HEK293 (cell line): ENCODE data around the gene SEPTIN5.

Source experiments
- CTCF ChIA-PET: fragments of 350-600 bp; formaldehyde crosslinking; extraction: SDS; loops from one replicate; lab custom pipeline; 2021; ENCODE audit warnings: antibody characterized with exemption; lab: Yijun Ruan, JAX
- POLR2A ChIA-PET: fragments of 300-600 bp; formaldehyde crosslinking; extraction: SDS; loops from one replicate; lab custom pipeline; 2020; ENCODE audit warnings: antibody characterized with exemption, inconsistent platforms; lab: Yijun Ruan, JAX
- H3K27ac ChIP-seq: fragments of 200-500 bp; sonication (Bioruptor generic); 2 replicates; pipeline ENCODE4 v1.5.1; 2014; ENCODE audit warnings: low read depth, low read length, control low read depth, inconsistent platforms; ENCODE audit errors: extremely low read depth
- H3K36me3 ChIP-seq, 2 experiments: fragments of 200-500 bp in 1 of 2; sonication (Bioruptor generic) in 1 of 2; 1 replicate in 1 of 2; 2 replicates in 1 of 2; pipeline ENCODE4 v1.5.1; 2014 to 2017; ENCODE audit warnings: inconsistent platforms in 2 of 2, low read length in 2 of 2; ENCODE audit not compliant: control insufficient read depth in 2 of 2, insufficient read depth in 1 of 2
- H3K4me1 ChIP-seq: fragments of 200-500 bp; sonication (Bioruptor generic); 2 replicates; pipeline ENCODE4 v1.5.1; 2014; ENCODE audit warnings: mild to moderate bottlenecking, low read length, inconsistent platforms; ENCODE audit not compliant: control insufficient read depth, insufficient read depth
- H3K4me3 ChIP-seq: 2 replicates; pipeline ENCODE4 v1.5.1; 2011; ENCODE audit warnings: low read depth, mild to moderate bottlenecking, control low read depth, low read length, moderate library complexity
- H3K9me3 ChIP-seq: fragments of 200-500 bp; sonication (Bioruptor generic); 2 replicates; pipeline ENCODE4 v1.5.1; 2014; ENCODE audit warnings: low read depth, low read length, inconsistent platforms; ENCODE audit not compliant: control insufficient read depth, insufficient read depth
- ZNF121 ChIP-seq: fragments of 450-650 bp; formaldehyde crosslinking; IDR thresholded peaks from 2 replicates; pipeline ENCODE4 v1.5.1; 2016; ENCODE audit warnings: missing biosample characterization, missing genetic modification characterization
- ZNF362 ChIP-seq: fragments of 450-650 bp; formaldehyde crosslinking; IDR thresholded peaks from 2 replicates; pipeline ENCODE4 v1.5.1; 2016; ENCODE audit warnings: missing biosample characterization, missing genetic modification characterization
- ZNF585B ChIP-seq: fragments of 450-650 bp; formaldehyde crosslinking; IDR thresholded peaks from 2 replicates; pipeline ENCODE4 v1.5.1; 2016; ENCODE audit warnings: missing biosample characterization, missing genetic modification characterization
- TF ChIP-seq, protein P1 (sequence below): fragments of 450-650 bp; formaldehyde crosslinking; IDR thresholded peaks from 2 replicates; pipeline ENCODE4 v1.5.1; 2017; ENCODE audit warnings: missing biosample characterization, missing genetic modification characterization

SEPTIN5 gene

GRCh38 chr22:19772422-19772672, 58.0 kb downstream of the SEPTIN5 start:
- no peak overlapping the region for H3K27ac ChIP-seq
- no peaks in the 10 kb centered on the region for H3K4me1 ChIP-seq
- TF ChIP-seq ZNF121 (tag by site-specific recombination): peak; percentile 38; the same call in 1 of the 2 replicates
- no peak for TF ChIP-seq ZNF362
- TF ChIP-seq, protein P1, sequence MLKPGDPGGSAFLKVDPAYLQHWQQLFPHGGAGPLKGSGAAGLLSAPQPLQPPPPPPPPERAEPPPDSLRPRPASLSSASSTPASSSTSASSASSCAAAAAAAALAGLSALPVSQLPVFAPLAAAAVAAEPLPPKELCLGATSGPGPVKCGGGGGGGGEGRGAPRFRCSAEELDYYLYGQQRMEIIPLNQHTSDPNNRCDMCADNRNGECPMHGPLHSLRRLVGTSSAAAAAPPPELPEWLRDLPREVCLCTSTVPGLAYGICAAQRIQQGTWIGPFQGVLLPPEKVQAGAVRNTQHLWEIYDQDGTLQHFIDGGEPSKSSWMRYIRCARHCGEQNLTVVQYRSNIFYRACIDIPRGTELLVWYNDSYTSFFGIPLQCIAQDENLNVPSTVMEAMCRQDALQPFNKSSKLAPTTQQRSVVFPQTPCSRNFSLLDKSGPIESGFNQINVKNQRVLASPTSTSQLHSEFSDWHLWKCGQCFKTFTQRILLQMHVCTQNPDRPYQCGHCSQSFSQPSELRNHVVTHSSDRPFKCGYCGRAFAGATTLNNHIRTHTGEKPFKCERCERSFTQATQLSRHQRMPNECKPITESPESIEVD: no peak
- no peak for TF ChIP-seq ZNF585B (tag by site-specific recombination)
- no peaks in the 10 kb centered on the region for H3K9me3 ChIP-seq
- H3K36me3 ChIP-seq: peaks cover 0 to 34% of the 10 kb centered on the region in 2 experiments; a peak in 1 of 3 replicates
- H3K4me3 ChIP-seq: no peak overlapping the region
- ChIA-PET CTCF (interaction anchor here (1.2 to 2.5 kb wide), 3 partner anchors 16 to 42 kb away, joined by 3 to 20 read pairs (median 3); no protein-coding TSS in a partner anchor), POLR2A (no interaction called here)
